ENCODE results near the gene NEK9. TPM values are rescaled to one million over a fixed set of nuclear protein-coding genes. Genes with fewer than 3 reads are reported as not detected.

NEK9 gene
- total RNA-seq, 1 donor from 2014 or later, result 78.1 TPM

GRCh38 chr14:75168586-75169335 is 41.9 kb upstream of the NEK9 start:
- Histone ChIP-seq H3K4me3 (no peak overlapping the region), H3K27ac (no peak overlapping the region), H3K4me1 (peaks cover 43% of the 10 kb centered on the region), H3K9me3 (no peaks in the 10 kb centered on the region), H3K36me3 (no peaks in the 10 kb centered on the region), H3K27me3 (no peaks in the 10 kb centered on the region)
- ATAC-seq (no peak), DNase-seq (no peak)
- intact Hi-C loops (cut with DNase I), result no loop called here
- TF ChIP-seq, protein P1, sequence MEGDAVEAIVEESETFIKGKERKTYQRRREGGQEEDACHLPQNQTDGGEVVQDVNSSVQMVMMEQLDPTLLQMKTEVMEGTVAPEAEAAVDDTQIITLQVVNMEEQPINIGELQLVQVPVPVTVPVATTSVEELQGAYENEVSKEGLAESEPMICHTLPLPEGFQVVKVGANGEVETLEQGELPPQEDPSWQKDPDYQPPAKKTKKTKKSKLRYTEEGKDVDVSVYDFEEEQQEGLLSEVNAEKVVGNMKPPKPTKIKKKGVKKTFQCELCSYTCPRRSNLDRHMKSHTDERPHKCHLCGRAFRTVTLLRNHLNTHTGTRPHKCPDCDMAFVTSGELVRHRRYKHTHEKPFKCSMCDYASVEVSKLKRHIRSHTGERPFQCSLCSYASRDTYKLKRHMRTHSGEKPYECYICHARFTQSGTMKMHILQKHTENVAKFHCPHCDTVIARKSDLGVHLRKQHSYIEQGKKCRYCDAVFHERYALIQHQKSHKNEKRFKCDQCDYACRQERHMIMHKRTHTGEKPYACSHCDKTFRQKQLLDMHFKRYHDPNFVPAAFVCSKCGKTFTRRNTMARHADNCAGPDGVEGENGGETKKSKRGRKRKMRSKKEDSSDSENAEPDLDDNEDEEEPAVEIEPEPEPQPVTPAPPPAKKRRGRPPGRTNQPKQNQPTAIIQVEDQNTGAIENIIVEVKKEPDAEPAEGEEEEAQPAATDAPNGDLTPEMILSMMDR (IDR thresholded peaks at IDR 0.05), result no peak

- DNase-seq (no peak), ATAC-seq (peak; percentile 56)
- Histone ChIP-seq H3K27me3 (no peaks in the 10 kb centered on the region), H3K4me1 (peaks cover 39% of the 10 kb centered on the region), H3K27ac (no peak overlapping the region), H3K4me3 (no peak overlapping the region), H3K9me3 (no peaks in the 10 kb centered on the region), H3K36me3 (no peaks in the 10 kb centered on the region)
- intact Hi-C loops (cut with DNase I), result no loop called here
- TF ChIP-seq, protein P1 (IDR thresholded peaks at IDR 0.05), result no peak
These were observed 40.5 kb upstream of the NEK9 start for GRCh38 chr14:75167325-75167724.

DNA sequence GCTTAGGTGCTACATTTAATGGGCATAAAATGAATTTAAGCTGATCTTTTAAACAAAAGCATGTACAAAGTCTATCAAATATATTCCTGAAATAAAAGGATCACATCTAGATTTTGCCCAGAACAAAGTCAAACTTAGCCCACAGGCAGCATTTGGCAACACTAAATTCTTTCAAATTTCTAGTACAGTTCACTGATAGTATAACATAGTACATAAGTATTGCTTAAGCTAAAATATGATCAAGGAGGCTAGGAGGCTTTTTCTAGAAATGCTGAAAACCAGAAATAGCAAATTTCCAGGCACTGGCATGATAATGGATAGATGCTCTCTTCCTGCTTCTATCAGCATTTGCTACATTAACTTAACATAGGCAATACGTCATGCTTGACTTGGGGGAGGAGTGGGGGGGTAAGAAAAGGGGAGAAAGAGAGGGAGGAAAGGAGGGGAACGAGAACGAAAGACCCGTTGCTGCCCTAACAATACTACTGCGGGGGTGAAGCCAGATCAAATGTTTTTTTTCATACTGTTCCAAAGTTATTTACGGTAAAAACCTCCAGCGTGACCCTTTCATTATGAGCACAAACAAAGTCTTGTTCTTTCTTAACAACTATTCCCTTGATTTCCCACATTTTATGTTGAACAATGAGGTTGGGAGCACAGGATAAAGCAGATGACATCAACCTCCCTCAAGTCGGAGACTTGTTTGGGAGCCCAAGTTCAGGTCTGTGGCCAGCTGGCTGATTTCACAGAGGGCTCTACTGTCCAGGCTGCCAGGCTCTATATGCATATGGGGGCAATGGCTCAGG is 38.9 kb upstream of the NEK9 start:
- intact Hi-C loops (cut with DNase I), result no loop called here
- H3K4me1 ChIP-seq, result peaks cover 37% of the 10 kb centered on the region

DNA sequence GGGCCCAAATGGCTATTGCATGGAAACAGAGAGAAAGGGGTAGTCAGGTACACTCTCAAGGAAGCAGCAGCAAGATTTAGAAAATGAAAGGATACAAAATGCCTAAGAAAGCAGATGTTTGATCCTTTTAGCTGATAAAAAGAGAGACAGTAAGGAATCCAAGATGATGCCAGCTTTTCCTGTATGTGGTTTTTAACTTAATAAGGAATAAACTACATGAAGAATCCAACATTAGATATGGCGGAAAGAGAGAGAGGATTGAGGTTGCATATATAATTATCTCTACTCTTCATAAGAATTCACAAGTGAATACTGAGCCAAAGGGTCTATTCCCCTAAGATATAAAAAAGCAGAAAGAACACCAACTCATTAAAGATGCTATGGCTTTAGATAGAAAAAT is 38.0 kb upstream of the NEK9 start:
- no peaks in the 10 kb centered on the region for H3K9me3 ChIP-seq
- no peaks in the 10 kb centered on the region for H3K27me3 ChIP-seq
- no peak overlapping the region for H3K27ac ChIP-seq
- ATAC-seq (no peak), DNase-seq (no peak)
- TF ChIP-seq, protein P1 (IDR thresholded peaks at IDR 0.05), result no peak
- H3K36me3 ChIP-seq, result no peaks in the 10 kb centered on the region
- peaks cover 42% of the 10 kb centered on the region for H3K4me1 ChIP-seq
- intact Hi-C loops (cut with DNase I), result no loop called here
- H3K4me3 ChIP-seq, result no peak overlapping the region

More for the DNA sequence above, 38.9 kb upstream of the NEK9 start:
- Histone ChIP-seq H3K4me3 (no peak overlapping the region), H3K9me3 (no peaks in the 10 kb centered on the region), H3K36me3 (no peaks in the 10 kb centered on the region), H3K27me3 (no peaks in the 10 kb centered on the region), H3K27ac (no peak overlapping the region)
- DNase-seq (no peak), ATAC-seq (no peak)
- TF ChIP-seq, protein P1 (IDR thresholded peaks at IDR 0.05), result no peak

DNA sequence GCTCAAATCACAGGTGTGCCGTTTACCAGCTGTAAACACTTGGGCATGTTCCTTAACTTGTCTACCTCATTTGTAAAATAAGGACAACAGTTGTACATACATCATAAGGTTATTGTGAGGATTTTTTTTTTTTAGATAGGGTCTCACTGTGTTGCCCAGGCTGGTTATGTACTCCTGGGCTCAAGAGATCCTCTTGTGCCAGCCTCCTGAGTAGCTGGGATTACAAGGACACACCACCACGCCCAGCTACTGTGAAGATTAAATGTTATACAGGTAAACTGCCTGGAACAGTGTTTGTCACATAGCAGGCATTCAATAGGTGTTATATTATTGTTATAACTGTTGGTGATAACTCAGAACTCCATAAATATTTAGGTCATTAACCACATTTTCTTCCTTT is 36.8 kb upstream of the NEK9 start:
- Histone ChIP-seq H3K27me3 (no peaks in the 10 kb centered on the region), H3K36me3 (no peaks in the 10 kb centered on the region), H3K27ac (no peak overlapping the region), H3K9me3 (no peaks in the 10 kb centered on the region), H3K4me3 (no peak overlapping the region), H3K4me1 (peaks cover 39% of the 10 kb centered on the region)
- no peak for ATAC-seq
- DNase-seq, result no peak
- intact Hi-C loops (cut with DNase I), result no loop called here
- TF ChIP-seq, protein P1 (IDR thresholded peaks at IDR 0.05), result no peak
